Ovary (tissue), 9 donors: ENCODE measurements around the gene NDUFB4. TPM values are rescaled to one million over a fixed set of nuclear protein-coding genes. Genes with fewer than 3 reads are reported as not detected.

Source experiments
- DNase-seq, 5 donors: peaks; one replicate each; pipeline ENCODE4 v3.0.0-alpha.2; 2019 to 2020
- H3K27ac ChIP-seq, 2 donors: fragments of 200-600 bp; one replicate each; pipeline versions ENCODE4 v1.5.1 to v1.8.0; 2019 to 2022
- H3K27me3 ChIP-seq: fragments of 200-600 bp; one replicate; pipeline ENCODE4 v1.8.0; 2022
- H3K36me3 ChIP-seq: fragments of 200-600 bp; sonication (generic); one replicate; pipeline ENCODE4 v1.5.1; 2019
- H3K4me1 ChIP-seq: one replicate; pipeline ENCODE4 v1.8.1; 2013; ENCODE audit warnings: mild to moderate bottlenecking, moderate library complexity; ENCODE audit not compliant: insufficient read depth
- H3K4me3 ChIP-seq: fragments of 200-600 bp; sonication (generic); one replicate; pipeline ENCODE4 v1.5.1; 2017
- H3K9me3 ChIP-seq, 2 donors: fragments of 200-600 bp in 1 of 2; sonication (generic) in 1 of 2; one replicate each; pipeline versions ENCODE4 v1.5.1 to v1.8.1; 2013 to 2019; ENCODE audit warnings: mild to moderate bottlenecking in 1 of 2, moderate library complexity in 1 of 2
- CTCF ChIP-seq, 3 donors: fragments of 450-650 bp in 2 of 3; fragments of 200-600 bp in 1 of 3; IDR thresholded peaks; one replicate each; pipeline versions ENCODE4 v1.5.1 to v1.8.0; 2016 to 2022; ENCODE audit warnings: antibody characterized with exemption in 3 of 3, mild to moderate bottlenecking in 1 of 3
- EP300 ChIP-seq: sonication (generic); formaldehyde crosslinking; IDR thresholded peaks from one replicate; pipeline ENCODE4 v1.6.1; 2017; ENCODE audit warnings: antibody characterized with exemption
- POLR2A ChIP-seq: fragments of 450-650 bp; IDR thresholded peaks from one replicate; pipeline ENCODE4 v1.6.1; 2017; ENCODE audit warnings: antibody characterized with exemption, mild to moderate bottlenecking, moderate library complexity
- WGBS, 3 donors: extraction: QIAGEN DNeasy Blood & Tissue Kit in 1 of 3; methylation state at CpG; one replicate each; pipeline versions ENCODE4 v1.1.5 to v1.1.7; 2013 to 2017; 5-methylcytosine and 5-hydroxymethylcytosine counted together
- intact Hi-C, 4 donors: fragments of 100-400 bp; cut with DNase I; formaldehyde crosslinking; loops; one replicate each; pipeline versions ENCODE4 v1.11.0 to v1.15.1; 2022 to 2023
- polyA plus RNA-seq, 2 donors: library from polyadenylated mRNA; stranded (reverse); fragments of 200-250 nt in 1 of 2; fragments of 350-450 nt in 1 of 2; fragmentation: Illumina TruSeq in 1 of 2; extraction: RNeasy Lipid Tissue Mini Kit (QIAGEN cat#74804) in 1 of 2; gene quantifications; one replicate each; pipeline ENCODE4 v1.2.3, GENCODE V29; 2013 to 2014
- total RNA-seq, 7 donors: library from RNA; depleted of rRNA in 2 of 7; stranded (reverse); fragments of >200 nt in 2 of 7; fragmentation: NEBNext Ultra II Directional in 3 of 7; extraction: Animal tissue kit (Norgen Biotek cat#: 25700) in 3 of 7; gene quantifications; one replicate each; pipeline versions ENCODE4 v1.1.0 to v1.2.4, GENCODE V29; 2016 to 2023
- donor health status: DM: no; HTN: no; CAD: no; lungs with moderate emphysema.
- donor health status: DM: no; HTN: no; CAD: no.
- donor health status: Bipolar disorder and iron deficiency.
- donor health status: DM: yes; HTN: yes; CAD: no.
- donor health status: DM: no; HTN: no; CAD: no.
- donor health status: DM: yes; HTN: yes; CAD: no.

NDUFB4 gene
- total and polyA plus RNA-seq, 9 donors: 58.2 to 183 (median 100) TPM

DNA sequence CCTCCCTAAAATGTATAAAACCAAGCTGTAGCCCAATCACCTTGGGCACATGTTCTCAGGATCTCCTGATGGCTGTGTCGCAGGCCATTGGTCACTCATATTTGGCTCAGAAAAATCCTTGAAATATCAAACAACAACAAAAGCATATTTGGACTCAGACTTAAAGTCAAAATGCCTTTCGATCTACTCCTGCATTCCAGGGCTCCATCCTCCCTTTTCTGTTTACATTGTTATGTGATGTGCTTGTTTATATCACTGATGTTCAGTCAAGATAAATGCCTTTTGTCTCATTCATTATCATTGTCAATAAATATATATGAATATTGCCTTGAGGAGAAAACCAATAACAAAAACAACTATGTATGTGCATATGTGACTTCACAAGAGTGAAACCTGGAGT, 54.2 kb downstream of the NDUFB4 start:
- 22 to 44% (median 22%) methylated on average over 2 of the region's 2 CpGs for WGBS, 3 donors
- H3K4me1 ChIP-seq: peaks cover 1% of the 10 kb centered on the region
- intact Hi-C loops: no loop called here
- no peaks in the 10 kb centered on the region for H3K9me3 ChIP-seq
- H3K36me3 ChIP-seq: no peaks in the 10 kb centered on the region
- no peak overlapping the region for H3K27ac ChIP-seq
- no peak for DNase-seq
- no peaks in the 10 kb centered on the region for H3K27me3 ChIP-seq
- TF ChIP-seq CTCF (IDR thresholded peaks at IDR 0.05) (no peak), EP300 (no peak), POLR2A (no peak)
- H3K4me3 ChIP-seq: no peak overlapping the region

Other genes with a start within 250 kb of the NDUFB4 start
- 10 to 100 TPM; 25.3 to 41.8 (median 33.1) TPM for gene LRRC58, start 247.0 kb upstream of the NDUFB4 start, total RNA-seq
- 10 to 100 TPM; 10.3 to 14.8 TPM for gene LRRC58, start 247.0 kb upstream of the NDUFB4 start, polyA plus RNA-seq
- 100 to 1,000 TPM in 5 of 7 donors, 10 to 100 TPM in 2; 98.0 to 296 (median 204) TPM for gene FSTL1, start 145.3 kb upstream of the NDUFB4 start, total RNA-seq
- gene FSTL1, start 145.3 kb upstream of the NDUFB4 start, polyA plus RNA-seq: 100 to 1,000 TPM; 104 to 357 TPM
- 1 to 10 TPM in 3 of 7 donors, under 1 TPM in 3, not detected in 1; 0.40 to 2.4 (median 0.91) TPM for gene HGD, start 85.9 kb downstream of the NDUFB4 start, total RNA-seq
- under 1 TPM; 0.04 to 0.28 TPM for gene HGD, start 85.9 kb downstream of the NDUFB4 start, polyA plus RNA-seq
- 10 to 100 TPM; 11.1 to 36.1 (median 26.6) TPM for gene RABL3, start 146.2 kb downstream of the NDUFB4 start, total RNA-seq
- 10 to 100 TPM in 1 of 2 donors, 1 to 10 TPM in 1; 8.1 to 28.3 TPM for gene RABL3, start 146.2 kb downstream of the NDUFB4 start, polyA plus RNA-seq
- gene GTF2E1, start 146.4 kb downstream of the NDUFB4 start, total RNA-seq: 10 to 100 TPM in 5 of 7 donors, 1 to 10 TPM in 2; 4.5 to 20.3 (median 11.7) TPM
- 10 to 100 TPM in 1 of 2 donors, 1 to 10 TPM in 1; 4.7 to 11.8 TPM for gene GTF2E1, start 146.4 kb downstream of the NDUFB4 start, polyA plus RNA-seq